Left forelimb (tissue), 1 donor: ENCODE data around the gene RNF181.
"Not testable (repeated sequence)": the region's sequence is repeated elsewhere in the genome, so short reads cannot be mapped to it uniquely, and the experiment has no call there.

Experiments
- DNase-seq: peaks from one replicate; pipeline ENCODE4 v3.0.0-alpha.2; 2018; ENCODE audit warnings: low spot score

RNF181 gene

GRCh38 chr2:85595301-85596025 is at the start of gene RNF181:
RNF181 (plus strand) TSS chr2:85595745; CDS start chr2:85595764, 19 bp downstream.
- DNase-seq = peak; percentile 93

GRCh38 chr2:85545780-85546240 is 49.7 kb upstream of the RNF181 start:
- DNase-seq = no peak

DNA sequence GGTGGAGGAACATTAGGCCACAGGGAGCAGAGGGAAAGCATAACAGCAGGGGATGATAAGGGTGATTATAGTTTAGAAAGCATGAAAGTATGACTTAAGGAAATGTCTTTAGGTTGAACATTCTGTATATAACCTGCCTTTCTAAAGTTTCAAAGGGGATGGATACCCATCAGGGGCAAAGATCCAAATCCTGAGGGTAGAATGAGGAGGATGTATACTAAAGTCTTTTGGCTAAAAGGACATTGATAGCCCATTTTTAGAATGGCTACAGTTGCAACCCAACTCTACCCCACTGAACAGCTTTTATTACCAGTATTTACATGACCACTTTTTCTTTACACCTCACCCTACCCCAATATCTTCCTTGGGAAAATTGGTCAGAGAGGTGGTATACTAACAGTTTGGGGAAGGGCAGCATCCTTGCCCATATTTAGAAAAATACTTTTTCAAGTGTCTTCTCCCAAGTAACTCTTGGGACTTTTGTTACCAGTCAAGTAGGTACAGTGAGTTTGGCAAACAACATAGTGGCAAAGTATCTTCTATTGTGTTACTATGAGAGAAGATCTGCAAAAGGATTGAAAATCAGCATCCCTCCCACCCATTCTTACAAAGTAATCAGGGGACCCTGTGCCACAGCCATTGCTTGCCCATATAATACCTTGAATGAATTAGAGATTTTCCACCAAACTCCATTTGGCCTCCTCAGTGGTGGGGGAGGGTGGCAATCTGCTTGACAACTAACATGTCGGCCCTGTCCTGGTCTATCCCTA is 48.3 kb upstream of the RNF181 start:
- no peak for DNase-seq

DNA sequence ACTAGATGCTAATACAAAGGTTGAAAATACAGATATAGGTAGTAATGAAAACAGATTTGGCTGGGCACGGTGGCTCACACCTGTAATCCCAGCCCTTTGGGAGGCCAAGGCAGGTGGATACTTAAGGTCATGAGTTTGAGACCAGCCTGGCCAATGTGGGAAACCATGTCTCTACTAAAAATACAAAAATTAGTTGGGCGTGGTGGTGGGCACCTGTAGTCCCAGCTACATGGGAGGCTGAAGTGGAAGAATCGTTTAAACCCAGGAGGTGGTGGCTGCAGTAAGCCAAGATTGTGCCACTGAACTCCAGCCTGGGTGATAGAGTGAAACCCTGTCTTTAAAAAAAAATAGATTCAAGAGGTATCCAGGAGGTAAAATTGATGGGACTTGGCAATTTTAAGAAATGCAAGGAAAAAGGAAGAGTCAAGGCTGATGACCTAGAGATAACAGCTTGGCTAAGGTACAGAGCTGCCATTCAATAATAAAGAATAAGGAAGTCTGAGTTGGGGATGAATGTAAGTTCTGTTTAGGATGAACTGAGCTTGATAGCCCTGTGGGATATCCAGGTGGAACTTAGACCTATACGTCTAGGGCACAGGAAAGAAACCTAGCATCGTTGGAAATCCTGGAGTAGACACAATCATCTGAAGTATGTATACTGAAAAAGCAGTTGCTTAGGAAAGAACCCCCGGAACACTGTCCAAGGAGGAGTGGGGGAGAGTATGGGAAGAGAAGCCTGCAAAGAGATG is 47.5 kb upstream of the RNF181 start:
- DNase-seq = no peak

DNA sequence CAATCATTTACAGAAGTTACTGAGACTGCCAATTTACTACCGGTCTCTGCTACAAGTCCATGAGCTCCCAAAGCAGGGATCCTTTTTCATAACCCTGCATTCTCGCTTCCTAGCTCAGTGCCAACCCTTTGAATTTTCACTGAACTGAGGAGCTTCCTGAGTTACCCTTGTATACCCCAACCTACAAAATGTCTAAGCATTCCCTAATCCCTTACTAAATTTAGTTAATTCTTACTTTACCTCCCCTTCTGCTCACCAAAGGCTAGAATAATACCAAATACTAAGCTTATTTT is 47.0 kb upstream of the RNF181 start:
- no peak for DNase-seq

GRCh38 chr2:85549095-85549494 is 46.5 kb upstream of the RNF181 start:
- no peak for DNase-seq

DNA sequence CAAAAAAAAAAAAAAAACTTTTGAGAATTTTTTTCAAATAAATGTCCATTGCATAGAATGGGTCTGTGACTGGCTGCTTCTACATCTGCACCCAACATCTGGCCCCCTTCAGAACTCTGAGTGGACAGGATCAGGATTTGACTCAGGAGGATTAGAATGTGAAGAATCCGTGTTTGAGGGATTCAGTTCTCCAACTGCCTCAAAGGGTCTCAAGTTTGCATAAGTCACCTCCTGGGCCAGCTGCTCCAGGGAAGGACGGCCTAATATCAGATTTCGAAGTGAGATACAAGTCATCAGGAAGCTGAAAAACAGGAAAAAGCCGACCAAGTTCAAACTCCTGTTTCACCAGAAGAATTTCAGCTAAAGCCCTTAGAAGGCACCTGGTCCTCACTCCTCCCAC is 45.7 kb upstream of the RNF181 start:
- DNase-seq = no peak

DNA sequence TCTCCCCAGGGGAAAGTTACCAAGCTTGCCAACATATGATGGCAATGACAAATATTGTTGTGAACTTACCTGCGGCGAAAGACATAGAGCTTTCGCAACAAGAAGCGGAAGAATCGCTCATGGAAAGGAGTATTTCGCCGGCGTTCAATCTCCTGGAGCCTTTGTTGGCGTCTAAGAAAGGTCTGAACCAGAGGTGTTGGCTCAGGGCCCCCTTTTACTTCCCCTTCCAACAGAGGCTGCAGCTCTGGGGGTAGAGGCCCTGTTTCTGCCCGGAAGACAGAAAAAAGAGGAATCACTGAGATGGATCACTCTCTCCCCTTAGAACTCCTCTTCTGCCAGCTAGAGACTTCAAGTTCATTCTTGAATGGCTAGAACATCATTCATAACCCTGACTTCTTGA is 45.1 kb upstream of the RNF181 start:
- no peak for DNase-seq

GRCh38 chr2:85551698-85552678 is 43.6 kb upstream of the RNF181 start:
- peak; percentile 83 for DNase-seq

DNA sequence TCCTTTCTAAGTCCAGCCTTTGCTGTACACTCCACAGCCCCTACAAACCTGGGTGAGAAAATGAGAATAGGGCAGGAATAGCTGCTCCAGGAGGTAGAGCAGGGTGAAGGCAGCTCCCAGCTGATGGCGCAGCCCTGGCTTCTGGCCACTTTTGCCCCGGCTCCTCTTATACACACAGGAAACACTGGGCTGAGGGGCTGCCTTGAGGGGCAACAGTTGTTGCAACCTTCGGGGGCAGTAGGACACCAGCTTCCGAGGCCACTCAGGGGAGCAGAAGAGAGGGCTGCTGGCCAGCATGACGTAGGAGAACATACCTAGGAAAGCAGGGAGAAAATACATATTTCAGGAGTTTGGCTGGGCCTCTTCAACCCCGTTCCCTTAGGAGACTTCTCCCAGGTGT is 42.4 kb upstream of the RNF181 start:
- DNase-seq = no peak

DNA sequence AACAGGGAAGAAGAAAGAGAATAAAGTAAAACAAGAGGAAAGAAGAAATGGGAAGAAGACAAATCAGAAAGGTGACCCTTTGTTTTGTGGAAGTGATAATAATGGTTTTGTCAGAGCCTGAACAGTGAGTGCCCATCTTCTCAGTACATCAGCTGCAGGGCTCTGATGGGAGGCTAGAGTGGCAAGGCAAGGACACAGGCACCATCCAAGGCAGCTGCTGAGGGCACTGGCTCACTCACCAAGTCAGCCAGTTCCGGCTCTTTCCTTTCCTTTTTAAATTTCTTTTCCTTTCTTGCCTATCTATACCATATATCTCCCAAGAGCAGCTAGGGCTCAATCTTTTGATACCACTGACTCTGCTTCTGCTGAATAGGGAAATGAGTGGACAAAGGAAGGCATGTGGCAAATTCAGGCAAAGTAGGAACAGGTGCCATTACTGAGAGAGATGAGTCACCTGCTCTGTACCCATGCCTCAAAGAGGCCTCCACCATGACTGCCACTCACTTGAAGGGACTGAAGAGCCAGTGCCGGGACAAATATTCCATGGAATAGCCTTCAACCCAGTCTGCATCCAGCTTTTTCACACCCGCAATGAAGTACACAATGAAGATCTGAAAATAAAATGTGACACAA is 40.4 kb upstream of the RNF181 start:
- no peak for DNase-seq

- DNase-seq = no peak
These were observed 38.4 kb upstream of the RNF181 start for GRCh38 chr2:85557130-85557529.

DNA sequence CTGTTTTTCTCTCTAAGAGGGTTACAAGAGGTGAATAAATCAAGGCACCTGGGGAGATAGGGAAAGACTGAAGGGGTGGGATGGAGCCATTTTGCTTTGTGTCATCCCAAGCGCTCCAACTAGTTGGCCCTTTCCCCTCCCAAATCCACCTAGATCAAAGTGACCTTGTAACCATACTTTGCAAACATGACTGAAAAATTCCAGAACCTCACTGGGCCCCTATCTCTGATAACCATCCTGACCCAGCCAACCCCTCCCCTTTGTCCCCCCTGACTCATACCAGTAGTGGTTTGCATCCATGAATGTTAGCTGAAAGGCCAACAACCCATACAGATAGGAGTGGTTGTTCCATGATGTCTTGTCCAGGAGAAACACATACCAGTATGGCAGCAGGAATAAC is 37.4 kb upstream of the RNF181 start:
- DNase-seq = no peak

- not testable (repeated sequence) for DNase-seq
These were observed 35.2 kb upstream of the RNF181 start for GRCh38 chr2:85560403-85560726.

DNA sequence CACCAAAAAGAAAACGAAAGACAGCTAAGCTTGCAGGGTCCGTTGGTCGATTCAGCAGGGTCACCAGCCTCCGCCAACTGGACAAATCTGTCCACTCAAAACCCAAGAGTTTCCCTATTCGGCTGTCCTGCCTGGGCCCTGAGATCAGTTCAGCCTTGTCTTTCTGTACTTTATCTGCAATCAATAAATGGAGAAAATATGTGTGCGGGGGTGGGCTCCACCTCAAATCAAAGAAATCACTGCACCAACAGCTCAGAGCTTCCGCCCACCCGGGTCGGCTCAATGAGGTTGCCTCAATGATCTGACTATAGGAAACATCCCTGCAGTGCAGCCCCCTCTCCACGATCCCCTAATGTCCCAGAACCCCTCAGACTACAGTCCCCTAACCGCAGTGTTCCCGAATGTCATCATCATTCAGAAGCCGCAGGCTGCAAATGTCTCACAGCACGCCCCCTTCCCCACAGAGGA is 34.7 kb upstream of the RNF181 start:
- DNase-seq = no peak

- peak; percentile 95 for DNase-seq
These were observed 34.0 kb upstream of the RNF181 start, which contains the start of gene GGCX for GRCh38 chr2:85561280-85562212. GGCX (minus strand) TSS chr2:85561493; CDS start chr2:85561428, 65 bp downstream.

DNA sequence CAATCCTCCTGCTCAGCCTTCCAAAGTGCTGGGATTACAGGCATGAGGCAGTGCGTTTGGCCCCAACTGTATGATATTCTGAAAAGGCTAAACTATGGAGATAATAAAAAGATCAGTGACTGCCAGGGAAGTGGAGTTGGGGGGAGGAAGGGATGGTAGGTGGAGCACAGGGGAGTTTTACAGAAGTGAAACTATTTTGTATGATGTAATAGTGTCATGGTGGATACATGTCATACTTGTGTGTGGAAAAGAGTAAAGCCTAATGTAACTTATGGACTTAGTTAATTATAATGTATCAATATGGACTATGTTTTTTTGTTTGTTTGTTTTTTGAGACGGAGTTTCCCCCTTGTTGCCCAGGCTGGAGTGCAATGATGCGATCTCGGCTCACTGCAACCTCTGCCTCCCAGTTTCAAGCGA is 31.4 kb upstream of the RNF181 start:
- no peak for DNase-seq

DNA sequence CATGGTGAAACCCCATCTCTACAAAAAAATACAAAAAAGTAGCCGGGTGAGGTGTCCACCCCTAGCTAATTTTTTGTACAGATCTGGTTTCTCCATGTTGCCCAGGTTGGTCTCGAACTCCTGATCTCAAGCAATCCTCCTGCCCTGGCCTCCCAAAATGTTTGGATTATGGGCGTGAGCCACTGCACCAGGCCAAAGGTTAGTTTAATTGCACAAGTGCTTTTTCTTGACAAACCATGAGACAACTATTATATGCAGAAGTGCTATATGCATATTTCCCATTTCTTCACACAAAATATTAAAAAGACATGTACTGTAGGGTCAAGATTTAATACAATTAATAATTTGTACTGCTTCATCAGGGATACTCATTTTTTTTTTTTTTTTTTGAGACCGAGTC is 29.3 kb upstream of the RNF181 start:
- no peak for DNase-seq

GRCh38 chr2:85575739-85576138 is 19.8 kb upstream of the RNF181 start:
- DNase-seq = no peak

DNA sequence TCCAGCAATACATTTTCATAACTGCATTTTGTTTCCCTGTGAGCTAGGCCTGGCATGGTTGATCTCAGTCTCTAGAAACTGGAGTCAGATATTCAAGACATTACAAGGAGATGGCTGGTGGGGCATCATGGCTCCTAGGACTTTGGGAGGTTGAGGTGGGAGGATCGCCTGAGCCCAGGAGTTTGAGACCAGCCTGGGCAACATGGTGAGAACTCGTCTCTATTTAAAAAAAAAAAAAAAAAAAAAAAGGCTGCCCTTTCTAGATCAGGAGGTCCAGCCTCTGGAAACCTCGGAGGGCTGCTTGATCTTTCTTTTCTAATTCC is 18.5 kb upstream of the RNF181 start:
- DNase-seq = no peak
